ENCODE measurements around the gene EYA4. TPM values are rescaled to one million over a fixed set of nuclear protein-coding genes. Genes with fewer than 3 reads are reported as not detected.

Gene EYA4
- total and polyA plus RNA-seq, 2 donors (not counting 3 experiments of a cell fraction or from before 2014, with no cell fraction given): not detected

GRCh38 chr6:133408132-133408531, 167.0 kb downstream of the EYA4 start:
- DNase-seq (ENCODE audit: low read depth, low spot score): no peak
- Histone ChIP-seq H3K9ac (replicated peaks; ENCODE audit: extremely low read depth, insufficient read depth, low read length) (no peak overlapping the region), H3K36me3 (ENCODE audit: control insufficient read depth in 2 of 2, extremely low read depth in 1 of 2, insufficient read depth in 2 of 2, low read length in 2 of 2) (no peaks in the 10 kb centered on the region), H3K4me2 (ENCODE audit: insufficient read depth, low read length) (no peak overlapping the region), H3K79me2 (ENCODE audit: control insufficient read depth, insufficient read depth, low read length) (no peaks in the 10 kb centered on the region), H3K27ac (ENCODE audit: insufficient read depth, low read depth, low read length) (no peak overlapping the region), H3K9me3 (replicated peaks; ENCODE audit: control insufficient read depth, insufficient read depth, low read length) (no peaks in the 10 kb centered on the region), H3K9me1 (replicated peaks; ENCODE audit: control insufficient read depth, extremely low read depth, insufficient read depth, low read length) (no peaks in the 10 kb centered on the region), H3K4me3 (replicated peaks in 1 of 3; ENCODE audit: insufficient read depth in 1 of 3, low read depth in 1 of 3, low read length in 3 of 3) (no peak overlapping the region), H3K4me1 (ENCODE audit: control insufficient read depth, extremely low read depth, insufficient read depth, low read length) (no peaks in the 10 kb centered on the region), H3K27me3 (ENCODE audit: control insufficient read depth in 2 of 2, insufficient read depth in 2 of 2, low read length in 2 of 2) (no peaks in the 10 kb centered on the region), H4K20me1 (replicated peaks; ENCODE audit: control insufficient read depth, extremely low read depth, insufficient read depth, low read length) (no peaks in the 10 kb centered on the region), H2AFZ (ENCODE audit: low read depth, low read length) (no peak overlapping the region)
- ChIA-PET CTCF (no interaction called here), POLR2A (no interaction called here)
- FAIRE-seq: no peak
- TF ChIP-seq JUN (IDR thresholded peaks at IDR 0.05; ENCODE audit: borderline replicate concordance, insufficient read depth, insufficient read length, low read depth) (no peak), FOS (IDR thresholded peaks at IDR 0.05; ENCODE audit: borderline replicate concordance, insufficient read depth, low read length) (no peak), MYC (IDR thresholded peaks at IDR 0.05; ENCODE audit: low read depth, low read length) (no peak), POLR2AphosphoS5 (IDR thresholded peaks at IDR 0.05; ENCODE audit: insufficient read depth, low read depth, low read length) (no peak), MAX (IDR thresholded peaks at IDR 0.05; ENCODE audit: insufficient read depth, insufficient read length) (no peak), GATA2 (IDR thresholded peaks at IDR 0.05; ENCODE audit: insufficient read depth, insufficient read length, low read depth, low read length) (no peak)
- no TSS peak for BruUV-seq (replicated peaks)
- intact Hi-C loops (cut with micrococcal nuclease): no loop called here
- dilution Hi-C loops (cut with MboI; ENCODE audit: extremely low pct_ligation_motif_present, low sequenced_read_pairs): no loop called here

- ChIA-PET POLR2A (no interaction called here), CTCF (no interaction called here)
- Histone ChIP-seq H3K9me3 (replicated peaks; ENCODE audit: control insufficient read depth, insufficient read depth, low read length) (no peaks in the 10 kb centered on the region), H3K4me2 (ENCODE audit: insufficient read depth, low read length) (no peak overlapping the region), H4K20me1 (replicated peaks; ENCODE audit: control insufficient read depth, extremely low read depth, insufficient read depth, low read length) (no peaks in the 10 kb centered on the region), H3K27me3 (ENCODE audit: control insufficient read depth in 2 of 2, insufficient read depth in 2 of 2, low read length in 2 of 2) (no peaks in the 10 kb centered on the region), H3K79me2 (ENCODE audit: control insufficient read depth, insufficient read depth, low read length) (no peaks in the 10 kb centered on the region), H3K36me3 (ENCODE audit: control insufficient read depth in 2 of 2, extremely low read depth in 1 of 2, insufficient read depth in 2 of 2, low read length in 2 of 2) (no peaks in the 10 kb centered on the region), H3K9ac (replicated peaks; ENCODE audit: extremely low read depth, insufficient read depth, low read length) (no peak overlapping the region), H3K27ac (ENCODE audit: insufficient read depth, low read depth, low read length) (no peak overlapping the region), H2AFZ (ENCODE audit: low read depth, low read length) (no peak overlapping the region), H3K4me3 (replicated peaks in 1 of 3; ENCODE audit: insufficient read depth in 1 of 3, low read depth in 1 of 3, low read length in 3 of 3) (no peak overlapping the region), H3K9me1 (replicated peaks; ENCODE audit: control insufficient read depth, extremely low read depth, insufficient read depth, low read length) (no peaks in the 10 kb centered on the region), H3K4me1 (ENCODE audit: control insufficient read depth, extremely low read depth, insufficient read depth, low read length) (no peaks in the 10 kb centered on the region)
- no peak for DNase-seq (ENCODE audit: low read depth, low spot score)
- no peak for FAIRE-seq
- intact Hi-C loops (cut with micrococcal nuclease) (no loop called here), dilution Hi-C loops (cut with MboI; ENCODE audit: extremely low pct_ligation_motif_present, low sequenced_read_pairs) (no loop called here)
- BruUV-seq (replicated peaks): no TSS peak
- no peak for TF ChIP-seq POLR2A (IDR thresholded peaks at IDR 0.05; ENCODE audit: low read depth, low read length)
- TF ChIP-seq MYC (IDR thresholded peaks at IDR 0.05; ENCODE audit: low read depth, low read length): no peak
- TF ChIP-seq POLR2AphosphoS5 (IDR thresholded peaks at IDR 0.05; ENCODE audit: insufficient read depth, low read depth, low read length): no peak
Measured at GRCh38 chr6:133408543-133408942, 167.4 kb downstream of the EYA4 start.
